ENCODE data around the gene C2orf49.

C2orf49 gene

DNA sequence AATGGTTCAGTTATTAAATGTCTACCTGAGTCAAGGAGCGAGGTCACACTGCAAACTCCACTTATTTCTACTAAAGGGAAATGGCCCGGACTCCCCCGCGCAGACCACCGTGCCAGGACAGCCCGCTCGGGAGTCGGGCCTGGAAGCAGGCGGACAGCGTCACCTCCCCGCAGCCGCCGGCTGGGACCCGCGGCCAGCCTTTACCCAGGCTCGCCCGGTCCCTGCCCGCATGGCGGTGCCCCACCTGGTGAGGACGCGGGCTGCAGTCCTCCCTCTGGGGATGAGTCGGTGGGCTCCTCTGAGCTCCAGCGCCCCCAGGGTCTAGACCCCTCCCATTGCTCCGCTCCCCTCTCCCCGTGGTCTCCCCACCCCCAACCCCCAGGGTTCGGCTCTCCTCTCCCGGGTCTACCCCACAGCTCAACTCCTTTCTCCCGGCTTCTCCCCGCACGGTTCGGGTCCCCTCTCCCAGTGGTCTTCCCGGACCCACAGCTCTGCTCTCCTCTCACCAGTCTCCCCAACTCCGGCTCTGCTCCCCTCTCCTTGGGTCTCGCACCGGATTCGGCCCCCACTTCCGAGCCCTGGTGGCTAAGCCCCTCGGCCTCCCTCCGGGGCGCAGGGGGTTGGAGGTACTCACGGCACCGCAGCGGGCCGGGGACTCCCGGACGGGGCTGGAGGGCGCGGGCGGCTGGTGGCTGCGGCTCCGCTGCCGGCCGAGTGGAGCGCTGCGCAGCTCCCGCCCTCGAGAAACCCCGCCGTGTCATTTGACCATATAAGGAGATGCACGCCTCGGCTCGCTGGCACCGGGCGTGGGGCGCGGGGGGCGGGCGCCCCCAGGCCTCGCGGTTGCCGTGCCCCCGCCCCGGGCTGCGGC is 61.2 kb downstream of the C2orf49 start, which contains the start of gene FHL2:
Gene FHL2, minus strand, starts transcription at position 716 of the 871 bp plus-strand sequence. CDS start 12,535 bp downstream, outside the sequence.
- in situ Hi-C loops (cut with MboI; ENCODE audit: low sequenced_read_pairs): no loop called here

Data from HL-60/S4 (cell line).